IPS-11a (cell line): ENCODE data around the gene ZC3H18.
"Not testable (repeated sequence)": the region's sequence is repeated elsewhere in the genome, so short reads cannot be mapped to it uniquely, and the experiment has no call there.

Experiments used
- H3K4me3 ChIP-seq: one replicate; pipeline ENCODE4 v1.5.1; 2013; ENCODE audit warnings: low read depth, low read length, control low read depth

The ZC3H18 gene

DNA sequence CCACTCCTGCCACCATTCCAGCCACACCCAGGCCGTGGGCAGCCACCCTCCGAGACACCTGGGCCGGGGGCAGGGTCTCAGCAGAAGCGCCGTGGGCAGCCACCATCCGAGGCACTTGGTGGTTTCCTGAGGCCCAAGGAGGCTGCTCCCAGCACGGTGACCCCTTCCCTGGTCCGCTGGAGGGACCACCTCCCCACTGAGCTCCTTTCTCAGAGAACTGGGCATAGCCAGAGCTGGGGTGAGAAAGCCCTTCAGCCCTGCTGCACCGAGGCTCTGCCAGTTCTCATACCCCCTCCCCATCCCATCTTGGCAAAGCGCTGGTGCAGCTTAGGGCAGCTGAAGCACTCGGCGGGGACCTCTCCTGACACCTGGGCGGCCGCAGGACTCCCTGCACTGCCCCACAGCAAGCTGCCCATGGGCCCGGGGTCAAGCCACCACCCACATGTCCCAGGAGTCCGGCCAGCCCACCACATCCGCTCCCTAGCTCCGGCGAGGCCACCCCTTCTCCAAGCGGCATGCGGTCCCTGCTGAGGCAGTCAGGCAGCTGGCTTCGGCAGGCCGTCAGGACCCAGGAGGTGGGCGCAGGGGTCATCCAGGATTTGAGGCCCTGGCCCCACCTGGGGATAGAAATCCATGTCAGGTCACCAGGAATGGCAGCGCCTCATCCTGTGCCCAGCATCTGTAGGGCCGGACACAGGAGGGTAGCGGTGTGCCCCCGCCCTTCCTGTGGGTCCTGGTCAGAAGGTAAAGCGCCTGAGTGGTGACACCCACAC, 82.0 kb downstream of the ZC3H18 start:
- no peak overlapping the region for H3K4me3 ChIP-seq

GRCh38 chr16:88652762-88653063, 82.5 kb downstream of the ZC3H18 start:
- H3K4me3 ChIP-seq, result no peak overlapping the region

DNA sequence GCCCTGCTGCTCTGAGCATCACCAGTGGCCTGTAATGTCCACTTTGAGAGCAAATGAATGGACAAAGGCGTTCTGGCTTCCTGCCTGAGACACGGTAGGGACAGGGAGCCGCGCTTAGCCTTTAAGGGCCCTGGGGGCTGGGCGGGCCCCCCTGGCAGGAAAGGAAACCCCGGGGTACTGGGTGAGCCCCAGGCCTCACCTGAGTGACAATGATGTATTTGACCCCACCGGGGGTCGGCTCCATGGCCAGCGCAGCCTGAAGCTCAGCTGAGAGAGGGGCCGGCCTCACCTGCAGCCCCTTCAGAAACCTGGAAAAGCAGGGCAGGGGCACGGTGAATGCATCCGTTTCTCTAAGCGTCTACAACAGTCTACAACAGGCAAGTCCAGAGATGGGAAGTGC, 82.9 kb downstream of the ZC3H18 start:
- no peak overlapping the region for H3K4me3 ChIP-seq

GRCh38 chr16:88653596-88654362, 83.6 kb downstream of the ZC3H18 start:
- no peak overlapping the region for H3K4me3 ChIP-seq

GRCh38 chr16:88654363-88655052, 84.3 kb downstream of the ZC3H18 start:
- no peak overlapping the region for H3K4me3 ChIP-seq

GRCh38 chr16:88655053-88655732, 85.0 kb downstream of the ZC3H18 start:
- no peak overlapping the region for H3K4me3 ChIP-seq

DNA sequence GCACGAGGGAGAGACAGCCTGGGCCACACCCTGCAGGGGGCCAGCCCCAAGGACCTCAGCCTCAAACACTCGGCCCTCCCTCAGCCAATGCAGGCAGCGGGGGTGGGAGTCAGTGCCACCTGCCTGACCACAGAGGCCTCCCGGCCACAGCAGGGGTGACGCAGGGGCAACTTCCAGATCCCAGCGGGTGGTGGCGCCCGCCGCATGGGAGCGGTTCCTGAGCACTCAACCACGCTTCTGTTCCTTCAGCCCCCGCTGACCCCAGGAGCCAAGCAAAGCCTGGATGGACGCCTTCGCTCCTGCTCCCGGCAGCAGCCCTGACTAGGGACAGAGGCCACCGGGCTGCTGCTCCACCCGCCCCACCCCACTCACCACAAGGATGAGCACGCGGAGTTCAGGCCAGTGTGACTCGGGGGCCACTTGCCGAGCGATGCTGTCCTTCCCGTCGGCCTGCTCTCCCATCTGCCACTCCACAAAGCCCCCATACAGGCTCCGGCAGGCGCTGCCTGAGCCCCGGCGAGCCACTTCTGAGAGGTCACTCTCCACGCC, 85.6 kb downstream of the ZC3H18 start:
- H3K4me3 ChIP-seq, result no peak overlapping the region

GRCh38 chr16:88656291-88656980, 86.2 kb downstream of the ZC3H18 start:
- H3K4me3 ChIP-seq, result no peak overlapping the region

- no peak overlapping the region for H3K4me3 ChIP-seq
Observed at GRCh38 chr16:88657371-88657770, 87.2 kb downstream of the ZC3H18 start.

DNA sequence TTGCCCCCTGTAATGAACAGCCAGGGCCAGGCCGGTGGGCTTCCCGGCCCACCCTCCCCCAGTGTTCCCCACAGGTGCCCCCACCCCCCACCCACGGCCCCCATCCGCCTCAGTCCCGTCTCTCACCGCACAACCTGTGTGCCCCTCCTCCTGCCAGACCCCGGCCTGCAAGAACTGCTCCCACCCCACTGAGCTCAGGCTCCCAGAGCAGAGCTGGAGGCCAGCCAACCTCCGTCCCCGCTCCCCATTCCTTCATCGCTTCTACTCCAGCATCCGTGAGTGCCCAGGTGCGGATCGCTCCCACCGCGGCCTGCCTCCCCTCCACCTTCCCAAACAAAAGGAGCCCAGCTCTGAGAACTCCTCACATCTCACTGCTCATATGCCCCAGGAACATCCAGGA, 88.5 kb downstream of the ZC3H18 start:
- no peak overlapping the region for H3K4me3 ChIP-seq

GRCh38 chr16:88659160-88659559, 89.0 kb downstream of the ZC3H18 start:
- H3K4me3 ChIP-seq, result no peak overlapping the region

GRCh38 chr16:88661468-88661867, 91.3 kb downstream of the ZC3H18 start:
- no peak overlapping the region for H3K4me3 ChIP-seq

DNA sequence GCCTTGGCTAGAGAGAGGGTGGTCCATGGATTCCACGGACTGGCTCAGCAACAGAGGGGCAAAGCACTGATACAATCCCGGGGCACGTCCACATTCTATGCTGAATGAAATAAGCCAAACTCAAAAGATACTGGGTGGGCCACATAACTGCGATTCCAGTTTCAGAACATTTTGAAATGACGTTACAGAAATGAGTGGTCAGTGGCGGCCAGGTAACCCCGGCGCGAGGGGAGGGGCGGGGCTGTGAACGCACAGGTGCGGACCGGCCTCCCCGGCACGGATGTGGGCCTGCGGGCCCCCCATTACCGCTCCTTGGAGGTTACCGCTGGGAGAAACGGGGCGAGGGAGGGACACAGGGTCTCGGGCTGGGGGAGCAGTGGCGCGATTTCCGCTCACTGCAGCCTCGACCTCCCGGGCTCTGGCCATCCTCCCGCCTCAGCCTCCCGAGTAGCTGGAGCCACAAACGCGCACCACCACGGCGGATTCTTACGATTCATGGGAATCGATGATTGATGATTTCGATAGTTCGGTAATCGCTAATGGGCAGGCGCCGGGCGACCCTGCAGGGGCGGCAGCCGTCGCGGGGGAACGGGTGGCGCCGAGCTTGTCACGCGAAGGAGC, 92.1 kb downstream of the ZC3H18 start:
- peak overlapping the region; percentile 68 for H3K4me3 ChIP-seq

GRCh38 chr16:88662843-88663606, 92.8 kb downstream of the ZC3H18 start, which contains the start of gene MVD:
Gene MVD (minus strand): TSS chr16:88663091. CDS start chr16:88663080, 11 bp downstream.
- peak within 1 kb of the TSS; percentile 68 for H3K4me3 ChIP-seq

GRCh38 chr16:88665148-88665547, 94.9 kb downstream of the ZC3H18 start:
- no peak overlapping the region for H3K4me3 ChIP-seq

DNA sequence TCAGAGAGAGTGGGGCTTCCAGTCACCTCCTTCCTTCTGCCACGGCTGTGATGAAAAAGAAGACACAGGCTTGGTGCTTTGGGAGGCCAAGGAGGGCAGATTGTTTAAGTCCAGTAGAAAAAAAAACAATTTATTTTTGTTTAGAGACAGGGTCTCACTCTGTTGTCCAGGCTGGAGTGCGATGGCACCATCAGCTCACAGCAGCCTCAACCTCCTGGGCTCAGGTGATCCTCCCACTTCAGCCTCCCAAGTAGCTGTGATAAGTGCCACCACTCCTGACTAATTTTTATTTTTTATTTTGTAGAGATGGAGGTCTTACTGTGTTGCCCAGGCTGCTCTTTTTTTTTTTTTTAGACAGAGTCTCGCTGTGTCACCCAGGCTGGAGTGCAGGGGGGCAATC, 95.4 kb downstream of the ZC3H18 start:
- H3K4me3 ChIP-seq, result no peak overlapping the region

DNA sequence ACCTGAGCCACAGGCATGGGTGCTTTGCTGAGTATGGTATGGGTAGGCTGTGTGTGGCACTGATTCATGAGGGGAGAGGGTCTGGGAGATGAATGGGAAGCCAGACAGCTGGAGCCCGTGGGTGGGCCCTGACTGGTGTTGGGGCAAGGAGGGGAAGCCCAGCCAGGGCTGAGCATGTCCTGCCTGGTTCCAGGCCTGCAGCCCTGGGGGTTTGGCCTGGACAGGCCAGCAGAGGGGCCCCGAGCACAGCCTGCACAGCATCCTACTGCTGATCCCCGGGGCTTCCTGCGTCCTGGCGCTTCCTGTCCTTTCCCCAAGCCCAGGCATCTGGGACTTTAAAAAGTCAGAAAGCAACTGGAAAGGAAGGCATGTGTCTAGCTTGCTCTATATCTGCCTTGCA, 97.3 kb downstream of the ZC3H18 start:
- H3K4me3 ChIP-seq, result no peak overlapping the region

DNA sequence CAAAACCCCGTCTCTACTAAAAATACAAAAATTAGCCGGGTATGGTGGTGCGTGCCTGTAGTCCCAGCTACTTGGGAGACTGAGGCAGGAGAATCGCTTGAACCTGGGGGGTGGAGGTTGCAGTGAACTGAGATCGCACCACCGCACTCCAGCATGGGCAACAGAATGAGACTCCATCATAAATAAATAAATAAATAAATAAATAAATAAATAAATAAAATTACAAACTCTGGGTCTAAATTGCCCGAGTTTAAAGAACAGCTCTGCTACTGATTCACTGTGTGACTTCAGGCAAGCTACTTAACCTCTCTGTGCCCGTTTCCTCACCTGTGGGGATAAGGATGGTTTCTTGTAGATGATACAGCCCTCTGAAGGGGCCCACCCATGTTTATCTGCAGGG, 99.3 kb downstream of the ZC3H18 start:
- not testable (repeated sequence) for H3K4me3 ChIP-seq

DNA sequence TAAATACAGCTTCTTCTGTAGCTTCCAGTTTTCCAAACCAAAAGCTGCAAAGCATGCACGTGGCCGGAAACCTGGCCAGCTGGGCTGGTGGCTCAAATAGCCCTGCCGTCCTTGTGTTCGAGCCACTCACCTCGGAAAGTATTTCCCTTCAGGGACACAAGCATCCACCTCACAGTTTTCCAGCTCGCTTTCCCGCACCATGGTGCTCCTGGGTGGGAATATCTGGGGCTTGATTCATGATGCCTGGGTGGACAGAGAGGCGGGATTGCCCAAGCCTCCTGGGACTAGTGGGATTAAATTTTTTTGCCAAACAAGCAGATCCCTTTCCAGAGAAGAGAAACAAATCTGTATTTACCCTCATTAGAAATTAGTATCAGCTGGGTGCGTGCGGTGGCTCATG, 99.8 kb downstream of the ZC3H18 start:
- no peak overlapping the region for H3K4me3 ChIP-seq
